CD8-positive, alpha-beta memory T cell (primary cell): ENCODE measurements around the gene NAV2. TPM values are rescaled to one million over a fixed set of nuclear protein-coding genes. Genes with fewer than 3 reads are reported as not detected.

Experiments used
- CTCF ChIA-PET: fragments of 350-600 bp; sonication (Branson Sonifier 250); formaldehyde crosslinking; loops from one replicate; lab custom pipeline; 2021; ENCODE audit warnings: antibody characterized with exemption; lab: Charles Lee
- POLR2A ChIA-PET: fragments of 350-600 bp; sonication (Branson Sonifier 250); formaldehyde crosslinking; loops from one replicate; lab custom pipeline; 2021; ENCODE audit warnings: antibody characterized with exemption; lab: Charles Lee
- DNase-seq, 5 donors: peaks; one replicate each; pipeline versions ENCODE4 v3.0.0 to v3.0.0-alpha.2; 2020 to 2022; ENCODE audit warnings: mixed read lengths in 1 of 5
- H3K27ac ChIP-seq: one replicate; pipeline ENCODE4 v1.7.0; 2013; ENCODE audit warnings: low read depth, mild to moderate bottlenecking, low read length, moderate library complexity
- H3K27me3 ChIP-seq: 2 replicates; pipeline ENCODE4 v1.7.0; 2013; ENCODE audit warnings: low read length, mild to moderate bottlenecking; ENCODE audit not compliant: insufficient read depth, poor library complexity, severe bottlenecking
- H3K36me3 ChIP-seq: 2 replicates; pipeline ENCODE4 v1.7.0; 2013; ENCODE audit warnings: mild to moderate bottlenecking, low read length, moderate library complexity; ENCODE audit not compliant: insufficient read depth
- H3K4me1 ChIP-seq: 2 replicates; pipeline ENCODE4 v1.7.0; 2013; ENCODE audit warnings: mild to moderate bottlenecking, low read length, moderate library complexity; ENCODE audit not compliant: insufficient read depth
- H3K4me3 ChIP-seq: 2 replicates; pipeline ENCODE4 v1.7.0; 2013; ENCODE audit warnings: mild to moderate bottlenecking, low read length
- H3K9me3 ChIP-seq: 2 replicates; pipeline ENCODE4 v1.7.0; 2013; ENCODE audit warnings: mild to moderate bottlenecking, low read length
- H3K27ac Mint-ChIP-seq, 8 donors: one replicate each; pipeline ENCODE4 v1.8.0; 2020 to 2021; ENCODE audit warnings: mixed read lengths in 8 of 8, mild to moderate bottlenecking in 6 of 8, inconsistent platforms in 3 of 8, moderate library complexity in 3 of 8
- H3K27me3 Mint-ChIP-seq, 2 donors: one replicate each; pipeline ENCODE4 v1.8.0; 2020 to 2021; ENCODE audit warnings: mixed read lengths in 2 of 2, mild to moderate bottlenecking in 1 of 2, moderate library complexity in 1 of 2
- H3K36me3 Mint-ChIP-seq, 3 donors: one replicate each; pipeline ENCODE4 v1.8.0; 2020 to 2021; ENCODE audit warnings: mixed read lengths in 3 of 3, inconsistent platforms in 1 of 3, mild to moderate bottlenecking in 1 of 3
- H3K4me1 Mint-ChIP-seq, 3 donors: one replicate each; pipeline ENCODE4 v1.8.0; 2020 to 2021; ENCODE audit warnings: mixed read lengths in 3 of 3, inconsistent platforms in 1 of 3, mild to moderate bottlenecking in 1 of 3
- H3K4me3 Mint-ChIP-seq, 7 donors: one replicate each; pipeline ENCODE4 v1.8.0; 2020 to 2021; ENCODE audit warnings: mixed read lengths in 7 of 7, mild to moderate bottlenecking in 6 of 7, moderate library complexity in 4 of 7, inconsistent platforms in 2 of 7
- H3K9me3 Mint-ChIP-seq, 5 donors: one replicate each; pipeline ENCODE4 v1.8.0; 2020 to 2022; ENCODE audit warnings: mixed read lengths in 5 of 5, mild to moderate bottlenecking in 3 of 5, moderate library complexity in 2 of 5, inconsistent platforms in 1 of 5
- polyA plus RNA-seq: library from polyadenylated mRNA; unstranded; fragments of 300-500 nt; fragmentation: Illumina TruSeq; gene quantifications from one replicate; pipeline ENCODE4 v1.2.3, GENCODE V29; 2021
- total RNA-seq, 2 experiments: library from RNA; stranded (reverse); gene quantifications; one replicate each; pipeline ENCODE4 v1.2.3, GENCODE V29; 2021

Gene NAV2
- total and polyA plus RNA-seq, 3 experiments from 2014 or later: 0.42 to 1.2 (median 1.1) TPM

DNA sequence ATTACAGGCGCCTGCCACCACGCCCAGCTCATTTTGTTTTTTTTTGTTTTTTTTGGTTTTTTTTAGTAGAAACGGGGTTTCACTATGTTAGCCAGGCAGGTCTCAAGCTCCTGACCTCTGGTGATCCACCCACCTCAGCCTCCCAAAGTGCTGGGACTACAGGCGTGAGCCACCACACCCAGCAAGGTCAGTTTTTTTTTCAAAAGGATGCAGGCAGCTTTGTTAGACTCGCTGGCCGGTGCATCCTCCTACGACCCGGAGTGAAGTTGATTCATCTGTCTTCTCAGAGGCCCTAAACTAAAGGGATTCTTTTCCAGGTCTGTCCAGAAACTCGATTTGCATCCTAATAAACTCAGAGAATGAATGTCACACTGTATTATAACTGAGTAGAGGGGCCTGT lies 265.3 kb downstream of the NAV2 start:
- H3K27me3 Mint-ChIP-seq: peaks cover 3 to 4% of the 10 kb centered on the region in 2 donors
- H3K4me1 ChIP-seq: no peaks in the 10 kb centered on the region
- no peaks in the 10 kb centered on the region for H3K9me3 Mint-ChIP-seq
- no peaks in the 10 kb centered on the region for H3K36me3 Mint-ChIP-seq
- H3K27ac ChIP-seq: peak overlapping the region; percentile 60
- no peak overlapping the region for H3K4me3 ChIP-seq
- no peak overlapping the region for H3K27ac Mint-ChIP-seq
- no peak for DNase-seq
- no peaks in the 10 kb centered on the region for H3K9me3 ChIP-seq
- no peaks in the 10 kb centered on the region for H3K4me1 Mint-ChIP-seq
- H3K27me3 ChIP-seq: no peaks in the 10 kb centered on the region
- ChIA-PET CTCF (no interaction called here), POLR2A (no interaction called here)
- H3K36me3 ChIP-seq: no peaks in the 10 kb centered on the region
- no peak overlapping the region for H3K4me3 Mint-ChIP-seq

DNA sequence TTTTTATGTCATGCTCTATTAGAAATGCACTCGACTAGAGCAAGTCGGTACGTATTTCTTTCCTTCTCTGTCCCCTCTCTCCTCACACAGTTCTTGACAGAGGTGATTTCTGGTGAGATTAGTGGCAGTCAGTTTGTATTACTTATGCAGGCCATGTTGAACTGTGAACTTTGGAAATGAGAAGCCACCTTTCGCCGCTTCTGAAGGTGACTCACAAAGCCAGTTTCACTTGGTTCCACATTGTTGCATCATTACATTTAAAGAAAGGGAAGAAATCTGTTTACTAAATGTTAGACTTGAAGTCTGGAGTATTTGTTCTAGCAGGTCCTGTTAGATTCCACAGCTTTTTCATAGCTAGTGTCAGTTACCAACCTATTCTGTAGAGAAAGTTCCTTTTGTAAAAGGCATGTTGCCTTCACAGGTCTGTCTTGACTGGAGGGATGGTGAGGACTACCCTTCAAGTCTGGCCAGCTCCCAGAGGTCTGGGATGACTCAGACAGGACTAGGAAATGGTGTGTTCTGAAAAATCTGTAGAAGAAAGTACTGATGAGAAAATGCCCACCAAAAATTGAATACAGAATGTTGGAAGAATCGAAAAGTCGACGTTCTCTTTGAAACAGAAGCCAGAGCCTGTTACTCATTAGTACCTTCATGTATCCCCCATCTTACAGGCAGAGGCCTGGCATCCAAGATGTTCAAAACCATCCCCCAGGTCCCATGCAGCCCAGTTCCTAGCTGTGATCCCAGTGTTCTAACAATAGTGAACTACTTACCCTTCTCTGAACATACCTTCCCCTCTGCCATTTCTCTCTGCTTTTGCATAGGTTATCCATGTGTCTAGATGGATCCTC lies 266.3 kb downstream of the NAV2 start:
- Mint-ChIP-seq H3K4me1 (no peaks in the 10 kb centered on the region), H3K4me3 (no peak overlapping the region), H3K27ac (no peak overlapping the region), H3K27me3 (peaks cover 4 to 5% of the 10 kb centered on the region in 2 donors), H3K36me3 (no peaks in the 10 kb centered on the region), H3K9me3 (no peaks in the 10 kb centered on the region)
- H3K27me3 ChIP-seq: no peaks in the 10 kb centered on the region
- CTCF ChIA-PET: no interaction called here
- POLR2A ChIA-PET: no interaction called here
- no peak overlapping the region for H3K4me3 ChIP-seq
- no peaks in the 10 kb centered on the region for H3K36me3 ChIP-seq
- DNase-seq: no peak
- H3K27ac ChIP-seq: peak overlapping the region; percentile 60
- H3K4me1 ChIP-seq: no peaks in the 10 kb centered on the region
- H3K9me3 ChIP-seq: no peaks in the 10 kb centered on the region

DNA sequence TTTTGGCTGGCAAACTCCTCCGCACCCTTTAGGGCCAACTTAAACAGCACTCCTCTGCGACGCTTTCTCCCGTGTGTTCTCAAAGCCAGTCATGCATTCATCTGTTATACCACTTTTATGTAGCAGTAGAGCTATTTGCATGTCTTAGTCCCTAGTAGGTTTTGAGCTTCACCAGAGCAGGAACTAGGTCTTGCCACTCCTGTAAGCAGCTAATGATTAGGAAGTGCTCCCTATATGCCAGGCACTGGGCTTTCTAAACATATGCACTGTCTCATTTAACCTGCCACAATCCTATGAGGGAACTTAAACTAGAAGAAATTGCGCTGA lies 266.8 kb downstream of the NAV2 start:
- ChIA-PET POLR2A (no interaction called here), CTCF (no interaction called here)
- no peak overlapping the region for H3K27ac Mint-ChIP-seq
- Histone ChIP-seq H3K36me3 (no peaks in the 10 kb centered on the region), H3K4me3 (no peak overlapping the region), H3K4me1 (no peaks in the 10 kb centered on the region), H3K9me3 (no peaks in the 10 kb centered on the region), H3K27me3 (no peaks in the 10 kb centered on the region), H3K27ac (peak overlapping the region; percentile 60)
- no peak overlapping the region for H3K4me3 Mint-ChIP-seq
- H3K9me3 Mint-ChIP-seq: no peaks in the 10 kb centered on the region
- H3K27me3 Mint-ChIP-seq: peaks cover 4 to 5% of the 10 kb centered on the region in 2 donors
- H3K36me3 Mint-ChIP-seq: no peaks in the 10 kb centered on the region
- no peaks in the 10 kb centered on the region for H3K4me1 Mint-ChIP-seq
- DNase-seq: no peak

DNA sequence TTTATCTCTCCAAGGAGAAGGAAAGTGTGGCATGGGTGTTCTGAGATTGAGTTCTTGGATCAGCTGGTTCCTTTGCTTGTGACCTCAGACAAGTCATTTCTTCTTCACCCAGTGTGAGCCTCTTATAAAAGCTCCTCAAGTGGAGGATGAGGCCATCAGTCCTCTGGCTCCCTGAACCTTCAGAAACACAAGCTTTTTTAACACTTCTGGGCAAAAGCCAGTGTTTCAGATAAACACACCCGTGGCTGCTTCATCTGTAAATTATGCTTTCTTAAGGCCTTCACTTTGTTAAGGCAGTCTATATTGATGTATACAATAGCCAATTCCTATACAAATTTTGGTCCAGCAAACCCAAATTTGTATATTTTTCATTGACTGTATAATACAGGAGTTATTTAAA lies 267.8 kb downstream of the NAV2 start:
- DNase-seq: no peak
- H3K27ac Mint-ChIP-seq: no peak overlapping the region
- H3K27me3 ChIP-seq: no peaks in the 10 kb centered on the region
- no peak overlapping the region for H3K4me3 Mint-ChIP-seq
- POLR2A ChIA-PET: no interaction called here
- H3K36me3 ChIP-seq: no peaks in the 10 kb centered on the region
- H3K9me3 Mint-ChIP-seq: no peaks in the 10 kb centered on the region
- CTCF ChIA-PET: no interaction called here
- H3K4me1 Mint-ChIP-seq: no peaks in the 10 kb centered on the region
- no peak overlapping the region for H3K4me3 ChIP-seq
- H3K4me1 ChIP-seq: no peaks in the 10 kb centered on the region
- H3K9me3 ChIP-seq: no peaks in the 10 kb centered on the region
- H3K27ac ChIP-seq: peak overlapping the region; percentile 60
- no peaks in the 10 kb centered on the region for H3K36me3 Mint-ChIP-seq
- H3K27me3 Mint-ChIP-seq: peaks cover 4 to 5% of the 10 kb centered on the region in 2 donors

DNA sequence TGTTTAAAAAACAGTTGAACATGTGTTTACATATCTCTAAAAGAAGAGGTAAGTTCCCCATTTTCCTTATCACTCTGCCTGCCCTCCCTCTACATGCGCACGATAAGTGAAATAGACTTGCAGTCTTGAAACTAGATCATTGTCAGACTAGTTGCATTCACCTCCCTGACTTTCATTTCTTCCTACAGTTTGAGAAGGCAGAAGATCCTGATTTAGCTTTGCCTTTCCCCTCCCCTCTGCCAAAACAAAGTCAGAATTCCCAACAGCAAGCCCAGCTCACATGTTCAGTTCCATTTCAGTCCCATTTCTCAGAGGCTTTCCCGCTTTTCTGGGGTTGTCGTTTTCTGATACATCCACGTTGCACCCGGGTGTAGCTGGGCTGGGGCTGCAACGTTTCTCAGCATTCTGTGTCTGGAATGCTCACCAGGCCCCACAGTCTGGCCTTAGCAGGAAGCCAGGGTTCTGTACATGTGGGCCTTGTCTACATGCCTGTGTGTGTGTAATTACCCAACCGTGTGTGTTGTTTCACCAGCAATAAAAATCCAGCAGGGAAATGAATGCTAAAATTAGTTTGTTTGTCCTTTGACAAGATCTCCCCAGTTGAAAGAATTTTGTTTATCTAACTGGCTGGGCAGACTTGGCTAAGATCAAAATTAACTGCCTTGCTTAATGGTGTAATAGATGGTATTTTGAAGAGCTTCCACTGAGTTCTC lies 268.5 kb downstream of the NAV2 start:
- Mint-ChIP-seq H3K9me3 (no peaks in the 10 kb centered on the region), H3K4me3 (no peak overlapping the region), H3K36me3 (no peaks in the 10 kb centered on the region), H3K4me1 (no peaks in the 10 kb centered on the region), H3K27me3 (peaks cover 4 to 5% of the 10 kb centered on the region in 2 donors), H3K27ac (no peak overlapping the region)
- ChIA-PET CTCF (no interaction called here), POLR2A (no interaction called here)
- H3K27me3 ChIP-seq: no peaks in the 10 kb centered on the region
- H3K36me3 ChIP-seq: no peaks in the 10 kb centered on the region
- H3K4me1 ChIP-seq: no peaks in the 10 kb centered on the region
- no peak overlapping the region for H3K4me3 ChIP-seq
- no peak for DNase-seq
- H3K27ac ChIP-seq: peak overlapping the region; percentile 60
- H3K9me3 ChIP-seq: no peaks in the 10 kb centered on the region

DNA sequence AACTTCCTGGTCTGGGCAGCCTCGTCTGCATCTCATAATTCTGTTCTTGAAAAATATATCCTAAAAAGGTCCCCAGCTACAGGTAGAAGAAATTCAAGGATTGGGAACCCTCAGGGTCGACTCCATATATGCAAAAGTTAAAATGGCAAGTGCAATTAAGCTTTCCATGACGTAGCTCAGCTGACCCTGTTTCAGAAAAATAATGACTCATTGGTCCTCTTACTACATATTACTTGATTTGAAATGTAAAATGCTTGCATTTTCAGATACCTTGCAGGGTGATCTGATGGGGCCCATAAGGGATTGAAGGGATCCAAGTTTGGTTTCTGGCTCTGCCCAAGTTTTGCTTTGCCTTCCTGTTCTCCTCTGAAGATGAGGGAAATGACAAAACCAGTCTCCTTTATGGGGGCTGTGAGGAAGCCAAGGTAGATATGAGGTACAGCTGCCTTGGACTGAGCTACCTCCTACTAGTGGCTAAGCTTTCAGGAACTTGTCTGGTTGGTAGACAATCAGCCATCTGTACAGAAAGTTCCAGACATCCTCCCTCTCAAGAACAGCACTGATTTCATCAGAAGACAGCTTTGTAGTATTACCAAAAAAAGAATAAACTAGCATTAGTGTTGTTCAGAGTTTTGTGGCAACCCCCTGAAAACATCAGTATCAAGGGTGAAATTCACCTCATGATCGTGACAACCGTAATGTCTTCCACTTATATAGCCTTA lies 270.3 kb downstream of the NAV2 start:
- CTCF ChIA-PET: no interaction called here
- Mint-ChIP-seq H3K27me3 (peaks cover 4 to 5% of the 10 kb centered on the region in 2 donors), H3K4me3 (no peak overlapping the region), H3K4me1 (no peaks in the 10 kb centered on the region), H3K27ac (no peak overlapping the region), H3K36me3 (no peaks in the 10 kb centered on the region), H3K9me3 (no peaks in the 10 kb centered on the region)
- no peak for DNase-seq
- POLR2A ChIA-PET: no interaction called here
- Histone ChIP-seq H3K4me1 (no peaks in the 10 kb centered on the region), H3K36me3 (no peaks in the 10 kb centered on the region), H3K4me3 (no peak overlapping the region), H3K27me3 (no peaks in the 10 kb centered on the region), H3K9me3 (no peaks in the 10 kb centered on the region), H3K27ac (no peak overlapping the region)

DNA sequence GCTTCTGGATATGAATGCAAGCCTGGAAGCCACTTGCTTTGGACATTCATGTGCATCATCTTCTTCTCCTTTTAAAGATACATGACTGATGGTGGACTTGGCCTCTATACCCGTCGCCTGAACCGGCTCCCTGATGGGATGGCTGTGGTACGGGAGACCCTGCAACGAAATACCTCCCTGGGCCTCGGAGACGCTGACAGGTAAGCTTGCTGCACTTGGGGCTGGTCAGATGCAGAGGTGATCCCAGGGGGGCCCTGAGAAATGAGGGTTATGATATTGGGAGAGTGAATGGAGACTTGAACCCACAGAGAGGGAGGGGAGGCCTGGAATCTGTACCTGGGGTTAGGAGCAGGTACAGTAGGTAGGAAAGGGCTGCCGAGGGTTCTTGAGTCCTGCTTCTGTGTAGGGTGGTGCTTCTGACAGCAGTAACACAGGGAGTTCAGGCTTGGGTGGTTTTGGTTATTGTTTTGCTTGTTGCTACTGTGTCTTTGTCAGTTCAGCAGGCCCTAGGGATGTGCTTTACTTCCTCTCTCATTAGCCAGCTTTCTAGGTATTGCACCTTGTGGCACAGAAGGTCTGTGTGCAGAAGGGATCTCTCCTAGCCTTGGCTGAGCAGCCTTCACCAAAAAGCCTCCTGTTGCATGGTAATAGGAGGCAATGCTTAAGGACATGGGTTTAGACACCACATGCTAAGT lies 271.6 kb downstream of the NAV2 start:
- Mint-ChIP-seq H3K27me3 (peaks cover 4 to 8% of the 10 kb centered on the region in 2 donors), H3K4me1 (no peaks in the 10 kb centered on the region), H3K27ac (peak overlapping the region in 1 of 8 donors; percentile 90), H3K4me3 (no peak overlapping the region), H3K9me3 (no peaks in the 10 kb centered on the region), H3K36me3 (no peaks in the 10 kb centered on the region)
- DNase-seq: no peak
- no peaks in the 10 kb centered on the region for H3K27me3 ChIP-seq
- CTCF ChIA-PET: no interaction called here
- H3K4me3 ChIP-seq: no peak overlapping the region
- no peaks in the 10 kb centered on the region for H3K4me1 ChIP-seq
- H3K9me3 ChIP-seq: no peaks in the 10 kb centered on the region
- POLR2A ChIA-PET: no interaction called here
- no peaks in the 10 kb centered on the region for H3K36me3 ChIP-seq
- H3K27ac ChIP-seq: no peak overlapping the region
